B cell (primary cell): ENCODE results near the gene NBEA.

Source experiments
- CTCF ChIP-seq: fragments of 200-600 bp; IDR thresholded peaks from one replicate; pipeline ENCODE4 v1.8.0; 2022; ENCODE audit warnings: antibody characterized with exemption, mild to moderate bottlenecking
- EZH2 ChIP-seq: IDR thresholded peaks from 2 replicates; pipeline ENCODE4 v1.6.1; 2012; ENCODE audit warnings: borderline replicate concordance, low read depth, mild to moderate bottlenecking, moderate library complexity, low read length; ENCODE audit not compliant: insufficient read depth, poor library complexity, severe bottlenecking

DNA sequence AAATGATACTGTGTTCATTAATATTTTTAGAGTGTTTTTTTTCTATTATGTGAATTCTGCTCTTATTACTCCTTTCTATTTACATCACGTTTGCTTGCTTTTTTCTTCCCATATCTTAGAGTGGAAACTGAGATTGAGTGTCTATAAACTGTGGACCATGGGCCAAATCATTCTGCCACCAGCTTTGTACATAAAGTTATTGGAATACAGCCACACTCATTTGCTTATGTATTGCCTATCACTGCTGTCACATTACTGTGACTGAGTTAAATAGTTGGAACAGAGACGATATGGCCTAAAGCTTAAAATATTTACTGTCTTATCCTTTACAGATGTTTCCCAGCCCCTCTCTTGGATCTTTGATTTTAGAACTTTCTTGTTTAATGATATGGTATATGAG, 274.1 kb downstream of the NBEA start:
- TF ChIP-seq CTCF (no peak), EZH2 (no peak)
